Measurements from ENCODE around the gene NEIL1.
"Not testable (repeated sequence)": the region's sequence is repeated elsewhere in the genome, so short reads cannot be mapped to it uniquely, and the experiment has no call there.

Gene NEIL1
- 13.4 to 22.1 reads per million in 2 donors for total RNA-seq

GRCh38 chr15:75346796-75347221 is at the start of gene NEIL1:
Gene NEIL1, plus strand, starts transcription at chr15:75347039. Its CDS starts 1,867 bp downstream, at chr15:75348906.
- DNase-seq: no peak

- DNase-seq: peak in 1 of 5 experiments; percentile 15
These were observed 48.1 kb upstream of the NEIL1 start for GRCh38 chr15:75298541-75299310.

- peak in 4 of 5 experiments; percentile 23 to 53 (median 44) for DNase-seq
These were observed 47.5 kb upstream of the NEIL1 start for GRCh38 chr15:75299311-75299688.

GRCh38 chr15:75300026-75300425 is 46.8 kb upstream of the NEIL1 start:
- not testable (repeated sequence) for DNase-seq

- no peak for DNase-seq
These were observed 44.5 kb upstream of the NEIL1 start for GRCh38 chr15:75302318-75302717.

- DNase-seq: not testable (repeated sequence)
These were observed 44.1 kb upstream of the NEIL1 start for GRCh38 chr15:75302753-75303152.

GRCh38 chr15:75306188-75306587 is 40.7 kb upstream of the NEIL1 start:
- DNase-seq: no peak

GRCh38 chr15:75307778-75308390 is 39.0 kb upstream of the NEIL1 start:
- peak in 1 of 5 experiments; percentile 17 for DNase-seq

GRCh38 chr15:75309711-75310110 is 37.1 kb upstream of the NEIL1 start:
- DNase-seq: no peak

GRCh38 chr15:75312548-75312947 is 34.3 kb upstream of the NEIL1 start:
- DNase-seq: peak in 1 of 5 experiments; percentile 6

GRCh38 chr15:75313116-75313845 is 33.6 kb upstream of the NEIL1 start:
- no peak for DNase-seq

- DNase-seq: no peak
These were observed 32.1 kb upstream of the NEIL1 start for GRCh38 chr15:75314552-75315290.

GRCh38 chr15:75319231-75319897 is 27.5 kb upstream of the NEIL1 start:
- DNase-seq: not testable (repeated sequence)

- DNase-seq: no peak
These were observed 25.1 kb upstream of the NEIL1 start for GRCh38 chr15:75321711-75322110.

- no peak for DNase-seq
These were observed 20.9 kb upstream of the NEIL1 start for GRCh38 chr15:75325922-75326321.

GRCh38 chr15:75327005-75327404 is 19.8 kb upstream of the NEIL1 start:
- DNase-seq: no peak

- no peak for DNase-seq
These were observed 19.3 kb upstream of the NEIL1 start for GRCh38 chr15:75327491-75327890.

- no peak for DNase-seq
These were observed 18.1 kb upstream of the NEIL1 start for GRCh38 chr15:75328493-75329314.

- no peak for DNase-seq
These were observed 17.3 kb upstream of the NEIL1 start for GRCh38 chr15:75329571-75329970.

GRCh38 chr15:75332093-75332492 is 14.7 kb upstream of the NEIL1 start:
- not testable (repeated sequence) for DNase-seq
